ENCODE data around the gene ADAP2. TPM values are rescaled to one million over a fixed set of nuclear protein-coding genes. Genes with fewer than 3 reads are reported as not detected.

ADAP2 gene
- total RNA-seq, 4 donors from 2014 or later = 10.5 to 19.1 (median 14.7) TPM

GRCh38 chr17:31003225-31003866, 81.6 kb downstream of the ADAP2 start:
- Histone ChIP-seq H3K4me3 (no peak overlapping the region), H3K27me3 (no peaks in the 10 kb centered on the region), H3K9me3 (no peaks in the 10 kb centered on the region), H3K4me1 (peaks cover 2 to 11% (median 6%) of the 10 kb centered on the region in 4 donors), H3K36me3 (peaks cover 9 to 47% (median 39%) of the 10 kb centered on the region in 4 donors), H3K27ac (replicated peaks in 1 of 4) (no peak overlapping the region)
- no peak for DNase-seq (ENCODE audit: extremely low spot score)
- TF ChIP-seq POLR2A (IDR thresholded peaks at IDR 0.05; ENCODE audit: low read depth) (no peak), EP300 (IDR thresholded peaks at IDR 0.05) (no peak), CTCF (IDR thresholded peaks at IDR 0.05) (no peak), POLR2AphosphoS5 (IDR thresholded peaks at IDR 0.05) (no peak)
- WGBS = 96% methylated on average over 5 of the region's 5 CpGs
- intact Hi-C loops (cut with DNase I) = no loop called here

- Histone ChIP-seq H3K9me3 (no peaks in the 10 kb centered on the region), H3K36me3 (peaks cover 8 to 39% (median 30%) of the 10 kb centered on the region in 4 donors), H3K4me3 (no peak overlapping the region), H3K4me1 (peaks cover 2 to 11% (median 6%) of the 10 kb centered on the region in 4 donors), H3K27me3 (no peaks in the 10 kb centered on the region), H3K27ac (replicated peaks in 1 of 4) (no peak overlapping the region)
- WGBS = 88% methylated on average over 2 of the region's 2 CpGs
- intact Hi-C loops (cut with DNase I) = no loop called here
- TF ChIP-seq POLR2A (IDR thresholded peaks at IDR 0.05; ENCODE audit: low read depth) (no peak), CTCF (IDR thresholded peaks at IDR 0.05) (no peak), EP300 (IDR thresholded peaks at IDR 0.05) (no peak), POLR2AphosphoS5 (IDR thresholded peaks at IDR 0.05) (no peak)
- no peak for DNase-seq (ENCODE audit: extremely low spot score)
Observed at GRCh38 chr17:31004160-31004559, 82.4 kb downstream of the ADAP2 start.

- Histone ChIP-seq H3K27ac (replicated peaks in 1 of 4) (peak overlapping the region; percentile 87 to 92 (median 90)), H3K27me3 (no peaks in the 10 kb centered on the region), H3K36me3 (peaks cover 0 to 6% (median 2%) of the 10 kb centered on the region in 4 donors), H3K4me1 (peaks cover 2 to 25% (median 17%) of the 10 kb centered on the region in 4 donors), H3K4me3 (peak overlapping the region; percentile 73 to 91 (median 80)), H3K9me3 (no peaks in the 10 kb centered on the region)
- DNase-seq (ENCODE audit: extremely low spot score) = no peak
- TF ChIP-seq POLR2A (IDR thresholded peaks at IDR 0.05; ENCODE audit: low read depth) (no peak), POLR2AphosphoS5 (IDR thresholded peaks at IDR 0.05) (no peak), EP300 (IDR thresholded peaks at IDR 0.05) (no peak), CTCF (IDR thresholded peaks at IDR 0.05) (no peak)
- intact Hi-C loops (cut with DNase I) = loop anchor here (5.0 kb wide), 1 partner anchor 36 kb away; the partner anchor contains the start of gene RNF135
- WGBS = 60% methylated on average over 9 of the region's 9 CpGs
Observed at GRCh38 chr17:31007695-31008373, 86.1 kb downstream of the ADAP2 start.

- Histone ChIP-seq H3K4me3 (peak overlapping the region; percentile 73 to 91 (median 80)), H3K27me3 (no peaks in the 10 kb centered on the region), H3K36me3 (peaks cover 0 to 3% (median 0%) of the 10 kb centered on the region in 4 donors), H3K4me1 (peaks cover 2 to 25% (median 17%) of the 10 kb centered on the region in 4 donors), H3K27ac (replicated peaks in 1 of 4) (peak overlapping the region; percentile 87 to 92 (median 90)), H3K9me3 (no peaks in the 10 kb centered on the region)
- intact Hi-C loops (cut with DNase I) = loop anchor here (5.0 kb wide), 1 partner anchor 36 kb away; the partner anchor contains the start of gene RNF135
- no peak for DNase-seq (ENCODE audit: extremely low spot score)
- TF ChIP-seq POLR2A (IDR thresholded peaks at IDR 0.05; ENCODE audit: low read depth) = no peak
- no peak for TF ChIP-seq EP300 (IDR thresholded peaks at IDR 0.05)
- TF ChIP-seq POLR2AphosphoS5 (IDR thresholded peaks at IDR 0.05) = peak in 1 of 2 donors; percentile 39
- no peak for TF ChIP-seq CTCF (IDR thresholded peaks at IDR 0.05)
- WGBS = 2% methylated on average over 42 of the region's 65 CpGs
Observed at GRCh38 chr17:31008374-31009041, 86.8 kb downstream of the ADAP2 start.

Small RNA genes lying within 50 kb of the gene (small RNA-seq; reads per million reads assigned to genes)
- gene AC138207.3 = 0 reads per million in 3 donors
- 0 reads per million in 3 donors for gene RN7SL138P

Other genes starting within 250 kb of the ADAP2 start
- gene CRLF3, start 97.3 kb upstream of the ADAP2 start, total RNA-seq = 10 to 100 TPM in 2 of 4 donors, 1 to 10 TPM in 2; 8.2 to 11.6 (median 9.9) TPM
- 1 to 10 TPM in 1 of 4 donors, under 1 TPM in 3; 0.33 to 1.7 (median 0.52) TPM for gene ATAD5, start 90.0 kb upstream of the ADAP2 start, total RNA-seq
- gene TEFM, start 15.7 kb upstream of the ADAP2 start, total RNA-seq = 1 to 10 TPM; 5.0 to 7.0 (median 6.6) TPM
- 10 to 100 TPM; 20.0 to 28.1 (median 22.9) TPM for gene RNF135, start 49.1 kb downstream of the ADAP2 start, total RNA-seq
- 10 to 100 TPM; 40.9 to 64.8 (median 44.5) TPM for gene NF1, start 173.0 kb downstream of the ADAP2 start, total RNA-seq

All from esophagus muscularis mucosa (tissue), 4 donors.